DND-41 (cell line): ENCODE measurements around the gene MAD2L1BP.

Experiments used
- ATAC-seq: fragments of 200-7000 bp; cut with Tn5 transposase; 3 replicates; pipeline ENCODE4 v1.9.1; 2021; ENCODE audit warnings: low read depth; ENCODE audit not compliant: insufficient read depth
- DNase-seq: peaks from one replicate; pipeline ENCODE4 v3.0.0-alpha.2; 2020
- H2AFZ ChIP-seq: 2 replicates; pipeline ENCODE4 v1.6.0; 2012; ENCODE audit warnings: low read depth, low read length
- H3K27ac ChIP-seq: 2 replicates; pipeline ENCODE4 v1.5.1; 2012; ENCODE audit warnings: low read length, inconsistent platforms
- H3K27me3 ChIP-seq: fragments of 200-600 bp; sonication (generic); 2 replicates; pipeline ENCODE4 v1.6.0; 2012; ENCODE audit warnings: low read length, mild to moderate bottlenecking, inconsistent platforms; ENCODE audit not compliant: insufficient read depth, poor library complexity
- H3K36me3 ChIP-seq: 2 replicates; pipeline ENCODE4 v1.5.1; 2012; ENCODE audit warnings: low read length, inconsistent platforms; ENCODE audit not compliant: insufficient read depth
- H3K4me1 ChIP-seq: 2 replicates; pipeline ENCODE4 v1.5.1; 2012; ENCODE audit warnings: mild to moderate bottlenecking, low read length; ENCODE audit not compliant: insufficient read depth
- H3K4me2 ChIP-seq: 2 replicates; pipeline ENCODE4 v1.6.0; 2012; ENCODE audit warnings: mild to moderate bottlenecking, moderate library complexity, low read length, inconsistent platforms; ENCODE audit not compliant: insufficient read depth
- H3K4me3 ChIP-seq, 2 experiments: fragments of 200-600 bp in 1 of 2; shearing (Covaris generic) in 1 of 2; 2 replicates each; pipeline ENCODE4 v1.5.1; 2012 to 2016; ENCODE audit warnings: inconsistent platforms in 2 of 2, low read length in 2 of 2, mild to moderate bottlenecking in 2 of 2, low read depth in 1 of 2, moderate library complexity in 1 of 2
- H3K79me2 ChIP-seq: 2 replicates; pipeline ENCODE4 v1.6.0; 2012; ENCODE audit warnings: low read length, inconsistent platforms; ENCODE audit not compliant: insufficient read depth
- H3K9ac ChIP-seq: 2 replicates; pipeline ENCODE4 v1.6.0; 2012; ENCODE audit warnings: low read depth, mild to moderate bottlenecking, inconsistent platforms, low read length, moderate library complexity
- H3K9me3 ChIP-seq: 2 replicates; pipeline ENCODE4 v1.5.1; 2012; ENCODE audit warnings: low read length, moderate library complexity, mild to moderate bottlenecking, inconsistent platforms; ENCODE audit not compliant: insufficient read depth, severe bottlenecking
- H4K20me1 ChIP-seq: 2 replicates; pipeline ENCODE4 v1.6.0; 2012; ENCODE audit warnings: low read length; ENCODE audit not compliant: insufficient read depth
- EZH2 ChIP-seq: IDR thresholded peaks from 3 replicates; pipeline ENCODE4 v1.6.1; 2012; ENCODE audit warnings: borderline replicate concordance, low read depth, mild to moderate bottlenecking, moderate library complexity, low read length, inconsistent platforms; ENCODE audit not compliant: severe bottlenecking
- TF ChIP-seq, protein P1 (sequence below): IDR thresholded peaks from 2 replicates; pipeline ENCODE4 v1.5.1; 2012; ENCODE audit warnings: borderline replicate concordance, low read length, moderate library complexity, mild to moderate bottlenecking; ENCODE audit not compliant: poor library complexity, severe bottlenecking; ENCODE audit errors: extremely low read depth

The MAD2L1BP gene

DNA sequence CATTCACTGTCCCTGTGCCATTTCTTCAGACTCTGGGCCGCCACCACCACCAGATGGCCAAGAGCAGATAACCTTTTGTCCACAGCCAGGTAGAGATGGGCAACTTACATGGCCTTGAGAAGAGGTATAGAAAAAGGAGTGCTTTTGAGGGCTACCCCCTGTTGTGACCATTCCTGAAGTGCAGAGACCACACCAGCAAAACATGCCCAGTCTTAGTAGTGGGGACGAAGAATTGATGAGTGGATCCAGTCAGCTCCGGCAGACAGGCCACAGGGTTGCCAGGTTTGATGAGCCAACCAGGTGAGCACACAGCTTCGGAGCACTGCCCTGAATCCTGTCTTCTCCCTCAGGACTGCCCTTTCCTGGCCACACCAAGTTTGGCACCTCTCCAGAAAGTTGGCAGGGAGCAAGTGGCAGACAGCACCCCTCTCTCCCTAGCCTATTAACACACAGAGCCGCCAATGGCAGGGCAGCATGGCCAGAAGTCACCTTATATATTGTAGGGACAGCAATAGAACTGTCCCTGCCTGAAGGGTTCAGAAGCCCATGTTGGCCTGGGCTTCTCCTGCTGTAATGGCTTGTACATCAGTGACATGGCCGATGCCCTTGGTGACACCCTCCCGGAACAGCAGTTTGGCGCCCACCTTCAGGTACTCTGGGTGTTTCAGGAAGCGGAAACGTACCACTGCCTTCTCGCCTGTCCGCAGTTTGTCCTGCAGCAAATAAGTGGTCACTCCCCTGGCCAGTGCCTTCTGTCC is 14.4 kb upstream of the MAD2L1BP start:
- Histone ChIP-seq H3K9ac (no peak overlapping the region), H2AFZ (no peak overlapping the region), H3K4me3 (no peak overlapping the region), H3K27me3 (no peaks in the 10 kb centered on the region), H3K79me2 (peaks cover 7% of the 10 kb centered on the region), H3K36me3 (peaks cover 81% of the 10 kb centered on the region), H4K20me1 (peaks cover 2% of the 10 kb centered on the region; the same call in 1 of the 2 replicates), H3K27ac (no peak overlapping the region), H3K4me1 (0 out of 2 replicates have a peak, but pooled peaks cover 3% of the 10 kb centered on the region), H3K9me3 (no peaks in the 10 kb centered on the region), H3K4me2 (no peak overlapping the region)
- TF ChIP-seq, protein P1, sequence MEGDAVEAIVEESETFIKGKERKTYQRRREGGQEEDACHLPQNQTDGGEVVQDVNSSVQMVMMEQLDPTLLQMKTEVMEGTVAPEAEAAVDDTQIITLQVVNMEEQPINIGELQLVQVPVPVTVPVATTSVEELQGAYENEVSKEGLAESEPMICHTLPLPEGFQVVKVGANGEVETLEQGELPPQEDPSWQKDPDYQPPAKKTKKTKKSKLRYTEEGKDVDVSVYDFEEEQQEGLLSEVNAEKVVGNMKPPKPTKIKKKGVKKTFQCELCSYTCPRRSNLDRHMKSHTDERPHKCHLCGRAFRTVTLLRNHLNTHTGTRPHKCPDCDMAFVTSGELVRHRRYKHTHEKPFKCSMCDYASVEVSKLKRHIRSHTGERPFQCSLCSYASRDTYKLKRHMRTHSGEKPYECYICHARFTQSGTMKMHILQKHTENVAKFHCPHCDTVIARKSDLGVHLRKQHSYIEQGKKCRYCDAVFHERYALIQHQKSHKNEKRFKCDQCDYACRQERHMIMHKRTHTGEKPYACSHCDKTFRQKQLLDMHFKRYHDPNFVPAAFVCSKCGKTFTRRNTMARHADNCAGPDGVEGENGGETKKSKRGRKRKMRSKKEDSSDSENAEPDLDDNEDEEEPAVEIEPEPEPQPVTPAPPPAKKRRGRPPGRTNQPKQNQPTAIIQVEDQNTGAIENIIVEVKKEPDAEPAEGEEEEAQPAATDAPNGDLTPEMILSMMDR = no peak
- no peak for TF ChIP-seq EZH2
- DNase-seq (no peak), ATAC-seq (no peak)

DNA sequence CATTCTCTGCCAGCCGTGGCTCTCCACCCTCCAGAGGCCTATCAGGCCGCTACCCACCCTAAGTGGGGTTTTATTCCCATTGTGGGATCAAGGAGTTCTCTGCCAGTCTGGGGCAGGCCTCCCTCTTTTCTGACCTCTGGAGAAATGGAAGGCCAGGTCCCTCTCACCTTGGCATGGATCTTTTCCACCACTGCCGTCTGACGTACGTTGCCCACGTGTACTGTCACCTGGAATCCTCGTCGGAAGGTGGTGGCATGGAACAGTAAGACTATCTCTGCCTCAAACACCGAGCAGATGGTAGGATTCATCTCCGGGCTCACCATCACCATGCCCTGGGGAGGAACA is 13.8 kb upstream of the MAD2L1BP start:
- Histone ChIP-seq H3K36me3 (peaks cover 83% of the 10 kb centered on the region), H4K20me1 (peaks cover 4% of the 10 kb centered on the region; the same call in 1 of the 2 replicates), H3K4me2 (no peak overlapping the region), H3K9ac (no peak overlapping the region), H3K9me3 (no peaks in the 10 kb centered on the region), H3K27ac (no peak overlapping the region), H2AFZ (no peak overlapping the region), H3K4me3 (no peak overlapping the region), H3K4me1 (peaks cover 7% of the 10 kb centered on the region), H3K27me3 (no peaks in the 10 kb centered on the region), H3K79me2 (peaks cover 10% of the 10 kb centered on the region)
- DNase-seq = no peak
- no peak for ATAC-seq
- TF ChIP-seq, protein P1 = no peak
- no peak for TF ChIP-seq EZH2

DNA sequence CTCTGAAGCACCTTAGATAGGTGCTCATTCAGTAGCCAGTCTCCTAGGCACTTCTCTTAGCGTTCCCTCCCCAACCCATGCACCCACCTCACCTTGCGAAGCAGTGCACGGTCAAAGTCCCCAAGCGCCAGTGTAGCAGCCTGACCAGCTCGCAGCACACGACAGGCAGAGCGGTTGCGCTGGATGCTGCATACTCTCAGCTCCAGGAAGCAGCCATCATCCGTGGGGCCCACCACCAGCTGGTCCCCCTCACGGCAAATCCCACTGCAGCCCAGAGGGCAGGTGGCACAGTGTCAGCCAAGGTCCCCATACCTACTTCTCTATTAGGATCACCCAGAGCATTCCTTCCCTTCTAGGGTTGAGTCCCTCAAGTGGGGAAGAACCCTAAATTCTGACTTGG is 13.1 kb upstream of the MAD2L1BP start:
- Histone ChIP-seq H3K4me3 (no peak overlapping the region), H3K4me2 (no peak overlapping the region), H3K27ac (no peak overlapping the region), H4K20me1 (peaks cover 10% of the 10 kb centered on the region; the same call in 1 of the 2 replicates), H3K9me3 (no peaks in the 10 kb centered on the region), H2AFZ (no peak overlapping the region), H3K36me3 (peaks cover 84% of the 10 kb centered on the region), H3K9ac (no peak overlapping the region), H3K79me2 (peaks cover 17% of the 10 kb centered on the region), H3K27me3 (no peaks in the 10 kb centered on the region), H3K4me1 (peaks cover 14% of the 10 kb centered on the region)
- DNase-seq (no peak), ATAC-seq (no peak)
- no peak for TF ChIP-seq EZH2
- TF ChIP-seq, protein P1 = no peak
